Skeletal muscle satellite cell (primary cell): Measurements from ENCODE around the gene WASHC2A.
"Not testable (repeated sequence)": the region's sequence is repeated elsewhere in the genome, so short reads cannot be mapped to it uniquely, and the experiment has no call there.

Experiments used
- H3K27me3 ChIP-seq: 2 replicates; pipeline ENCODE4 v1.7.0; 2013; ENCODE audit warnings: low read length; ENCODE audit not compliant: control insufficient read depth, insufficient read depth
- H3K36me3 ChIP-seq: 2 replicates; pipeline ENCODE4 v1.7.0; 2013; ENCODE audit warnings: mild to moderate bottlenecking, control low read depth, low read length; ENCODE audit not compliant: insufficient read depth
- H3K4me1 ChIP-seq: 2 replicates; pipeline ENCODE4 v1.7.0; 2013; ENCODE audit warnings: low read length; ENCODE audit not compliant: control insufficient read depth, insufficient read depth
- H3K4me2 ChIP-seq: 2 replicates; pipeline ENCODE4 v1.7.0; 2013; ENCODE audit warnings: mild to moderate bottlenecking, low read length
- H3K4me3 ChIP-seq: 2 replicates; pipeline ENCODE4 v1.7.0; 2013; ENCODE audit warnings: low read length
- H3K9ac ChIP-seq: 2 replicates; pipeline ENCODE4 v1.7.0; 2013; ENCODE audit warnings: mild to moderate bottlenecking, low read depth, low read length, moderate library complexity
- H3K9me3 ChIP-seq: replicated peaks from 2 replicates; pipeline ENCODE4 v1.7.0; 2013; ENCODE audit warnings: mild to moderate bottlenecking, control low read depth, low read length

The WASHC2A gene

GRCh38 chr10:50075544-50075943, 7.8 kb downstream of the WASHC2A start:
- not testable (repeated sequence) for H3K9me3 ChIP-seq, H3K4me1 ChIP-seq, H3K27me3 ChIP-seq, H3K9ac ChIP-seq, H3K4me3 ChIP-seq, H3K4me2 ChIP-seq, H3K36me3 ChIP-seq

- H3K9me3 ChIP-seq, H3K4me1 ChIP-seq, H3K4me3 ChIP-seq, H3K36me3 ChIP-seq, H3K9ac ChIP-seq, H3K4me2 ChIP-seq, H3K27me3 ChIP-seq: not testable (repeated sequence)
These were observed 23.6 kb downstream of the WASHC2A start for GRCh38 chr10:50091304-50091703.

- H3K36me3 ChIP-seq, H3K27me3 ChIP-seq, H3K4me3 ChIP-seq, H3K9ac ChIP-seq, H3K4me1 ChIP-seq, H3K4me2 ChIP-seq, H3K9me3 ChIP-seq: not testable (repeated sequence)
These were observed 25.2 kb downstream of the WASHC2A start for GRCh38 chr10:50092928-50093327.

GRCh38 chr10:50094630-50095029, 26.9 kb downstream of the WASHC2A start:
- H3K4me2 ChIP-seq, H3K9ac ChIP-seq, H3K27me3 ChIP-seq, H3K9me3 ChIP-seq, H3K4me1 ChIP-seq, H3K36me3 ChIP-seq, H3K4me3 ChIP-seq: not testable (repeated sequence)

GRCh38 chr10:50095402-50095801, 27.6 kb downstream of the WASHC2A start:
- not testable (repeated sequence) for H3K4me1 ChIP-seq

GRCh38 chr10:50096722-50097121, 29.0 kb downstream of the WASHC2A start:
- not testable (repeated sequence) for H3K9ac ChIP-seq, H3K4me3 ChIP-seq, H3K36me3 ChIP-seq, H3K9me3 ChIP-seq, H3K27me3 ChIP-seq, H3K4me2 ChIP-seq, H3K4me1 ChIP-seq

More at GRCh38 chr10:50095402-50095801, 27.6 kb downstream of the WASHC2A start:
- H3K4me2 ChIP-seq, H3K36me3 ChIP-seq, H3K9ac ChIP-seq, H3K9me3 ChIP-seq, H3K4me3 ChIP-seq, H3K27me3 ChIP-seq: not testable (repeated sequence)

- H3K36me3 ChIP-seq, H3K9me3 ChIP-seq, H3K9ac ChIP-seq, H3K4me3 ChIP-seq, H3K4me1 ChIP-seq, H3K27me3 ChIP-seq, H3K4me2 ChIP-seq: not testable (repeated sequence)
These were observed 30.9 kb downstream of the WASHC2A start for GRCh38 chr10:50098645-50099044.

- not testable (repeated sequence) for H3K36me3 ChIP-seq, H3K27me3 ChIP-seq, H3K4me2 ChIP-seq, H3K9ac ChIP-seq, H3K4me1 ChIP-seq, H3K4me3 ChIP-seq, H3K9me3 ChIP-seq
These were observed 33.4 kb downstream of the WASHC2A start for GRCh38 chr10:50101139-50101582.

GRCh38 chr10:50101747-50102146, 34.0 kb downstream of the WASHC2A start:
- H3K4me1 ChIP-seq, H3K27me3 ChIP-seq, H3K9me3 ChIP-seq, H3K9ac ChIP-seq, H3K4me3 ChIP-seq, H3K36me3 ChIP-seq, H3K4me2 ChIP-seq: not testable (repeated sequence)

- H3K9me3 ChIP-seq, H3K9ac ChIP-seq, H3K36me3 ChIP-seq, H3K27me3 ChIP-seq, H3K4me3 ChIP-seq, H3K4me2 ChIP-seq, H3K4me1 ChIP-seq: not testable (repeated sequence)
These were observed 34.5 kb downstream of the WASHC2A start for GRCh38 chr10:50102267-50102666.

- H3K27me3 ChIP-seq, H3K4me2 ChIP-seq, H3K4me1 ChIP-seq, H3K4me3 ChIP-seq, H3K9me3 ChIP-seq, H3K36me3 ChIP-seq, H3K9ac ChIP-seq: not testable (repeated sequence)
These were observed 41.4 kb downstream of the WASHC2A start for GRCh38 chr10:50108999-50109698.

- H3K9ac ChIP-seq, H3K4me1 ChIP-seq, H3K27me3 ChIP-seq, H3K36me3 ChIP-seq, H3K4me3 ChIP-seq, H3K9me3 ChIP-seq, H3K4me2 ChIP-seq: not testable (repeated sequence)
These were observed 44.8 kb downstream of the WASHC2A start for GRCh38 chr10:50112419-50113112.
